HCT116 (cell line): ENCODE results near the gene BSG. TPM values are rescaled to one million over a fixed set of nuclear protein-coding genes. Genes with fewer than 3 reads are reported as not detected.

Source experiments
- ATAC-seq: fragments of 200-7000 bp; cut with Tn5 transposase; 2 replicates; pipeline ENCODE4 v1.9.1; 2020; ENCODE audit warnings: mild to moderate bottlenecking, moderate library complexity
- BruUV-seq: library from RNA; stranded (reverse); fragments of 400-500 nt; replicated peaks from 2 replicates; lab custom pipeline; 2021; lab: Mats Ljungman, UMichigan
- CTCF ChIA-PET: fragments of 300-600 bp; sonication (Branson Sonifier 250); formaldehyde crosslinking; loops from one replicate; lab custom pipeline; 2021; ENCODE audit warnings: antibody characterized with exemption; lab: Charles Lee
- POLR2A ChIA-PET: fragments of 300-600, 350-600 bp; sonication (Branson Sonifier 250); formaldehyde crosslinking; loops from one replicate; lab custom pipeline; 2021; ENCODE audit warnings: antibody characterized with exemption; lab: Charles Lee
- RAD21 ChIA-PET, 2 experiments: fragments of 300-600 bp; sonication (Branson Sonifier 250); formaldehyde crosslinking; loops; one replicate each; lab custom pipeline; 2023; ENCODE audit warnings: low total read pairs in 2 of 2; ENCODE audit not compliant: uncharacterized antibody in 2 of 2, unreplicated experiment in 2 of 2, low non-redundant PET in 1 of 2; lab: Charles Lee
- DNase-seq: peaks from one replicate; pipeline ENCODE4 v3.0.0-alpha.2; 2010; ENCODE audit warnings: low read depth, low spot score
- H2AFZ ChIP-seq: fragments of 200-600 bp; shearing (Covaris generic), sonication (generic); 2 replicates; pipeline ENCODE4 v1.6.1; 2017; ENCODE audit warnings: low read depth, mixed run types, mixed read lengths, antibody characterized with exemption, low read length; ENCODE audit not compliant: poor library complexity, severe bottlenecking
- H3K27ac ChIP-seq: 2 replicates; pipeline ENCODE4 v1.5.1; 2012; ENCODE audit warnings: low read depth, low read length
- H3K27me3 ChIP-seq: fragments of 200-600 bp; sonication (generic); 2 replicates; pipeline ENCODE4 v1.6.1; 2016; ENCODE audit warnings: mixed run types, low read length, mixed read lengths; ENCODE audit not compliant: insufficient read depth
- H3K36me3 ChIP-seq, 2 experiments: fragments of 200-500 bp in 1 of 2; fragments of 200-600 bp in 1 of 2; sonication (Bioruptor generic) in 1 of 2; sonication (generic) in 1 of 2; 2 replicates each; pipeline versions ENCODE4 v1.5.1 to v1.6.1; 2014 to 2016; ENCODE audit warnings: low read length in 2 of 2, inconsistent platforms in 1 of 2, mixed read lengths in 1 of 2, mixed run types in 1 of 2; ENCODE audit not compliant: insufficient read depth in 2 of 2, control insufficient read depth in 1 of 2
- H3K4me1 ChIP-seq, 2 experiments: fragments of 200-600 bp in 1 of 2; sonication (generic) in 1 of 2; 2 replicates each; pipeline versions ENCODE4 v1.5.1 to v1.6.1; 2012 to 2017; ENCODE audit warnings: low read length in 2 of 2, inconsistent platforms in 1 of 2, mild to moderate bottlenecking in 1 of 2, mixed read lengths in 1 of 2, mixed run types in 1 of 2, moderate library complexity in 1 of 2; ENCODE audit not compliant: insufficient read depth in 2 of 2, control insufficient read depth in 1 of 2
- H3K4me2 ChIP-seq: fragments of 200-600 bp; sonication (generic); 2 replicates; pipeline ENCODE4 v1.6.1; 2017; ENCODE audit warnings: mixed run types, low read length, mixed read lengths
- H3K4me3 ChIP-seq, 2 experiments: fragments of 200-600 bp in 1 of 2; sonication (generic) in 1 of 2; replicated peaks in 1 of 2; 2 replicates each; pipeline ENCODE4 v1.5.1; 2011 to 2016; ENCODE audit warnings: low read length in 2 of 2, control low read depth in 1 of 2, low read depth in 1 of 2, mild to moderate bottlenecking in 1 of 2, mixed read lengths in 1 of 2, mixed run types in 1 of 2
- H3K79me2 ChIP-seq: fragments of 200-600 bp; sonication (generic); 2 replicates; pipeline ENCODE4 v1.6.1; 2017; ENCODE audit warnings: mild to moderate bottlenecking, mixed run types, low read length, moderate library complexity, mixed read lengths; ENCODE audit not compliant: insufficient read depth
- H3K9ac ChIP-seq: fragments of 200-600 bp; sonication (generic); 2 replicates; pipeline ENCODE4 v1.6.1; 2016; ENCODE audit warnings: low read length, mixed read lengths
- H3K9me2 ChIP-seq: fragments of 200-600 bp; sonication (generic), shearing (Covaris generic); 2 replicates; pipeline ENCODE4 v1.6.1; 2017; ENCODE audit warnings: mixed run types, mild to moderate bottlenecking, moderate library complexity; ENCODE audit not compliant: insufficient read depth
- H3K9me3 ChIP-seq, 2 experiments: fragments of 200-500 bp in 1 of 2; fragments of 200-600 bp in 1 of 2; sonication (Bioruptor generic) in 1 of 2; sonication (generic) in 1 of 2; 2 replicates each; pipeline ENCODE4 v1.6.1; 2014 to 2017; ENCODE audit warnings: low read length in 2 of 2, mixed read lengths in 2 of 2, inconsistent platforms in 1 of 2, low read depth in 1 of 2, mild to moderate bottlenecking in 1 of 2, mixed run types in 1 of 2, moderate library complexity in 1 of 2; ENCODE audit not compliant: control insufficient read depth in 1 of 2, insufficient read depth in 1 of 2
- H4K20me1 ChIP-seq: fragments of 200-600 bp; sonication (generic), shearing (Covaris generic); 2 replicates; pipeline ENCODE4 v1.6.1; 2017; ENCODE audit warnings: mixed run types, mild to moderate bottlenecking, moderate library complexity; ENCODE audit not compliant: insufficient read depth
- POLR2A ChIP-seq: IDR thresholded peaks from 2 replicates; pipeline ENCODE4 v1.7.0; 2011; ENCODE audit warnings: borderline replicate concordance; ENCODE audit not compliant: insufficient read depth, insufficient read length; ENCODE audit errors: extremely low read depth
- POLR2AphosphoS5 ChIP-seq: IDR thresholded peaks from 2 replicates; pipeline ENCODE4 v1.6.1; 2011; ENCODE audit warnings: mild to moderate bottlenecking, low read depth, low read length, moderate library complexity
- REST ChIP-seq: IDR thresholded peaks from 2 replicates; pipeline ENCODE4 v1.6.1; 2012; ENCODE audit warnings: low read depth
- SP1 ChIP-seq: IDR thresholded peaks from 2 replicates; pipeline ENCODE4 v1.6.1; 2012; ENCODE audit warnings: low read depth
- SRF ChIP-seq: IDR thresholded peaks from 2 replicates; pipeline ENCODE4 v1.6.1; 2012; ENCODE audit warnings: low read depth
- intact Hi-C: fragments of 100-400 bp; cut with micrococcal nuclease; formaldehyde crosslinking; loops from 2 replicates; pipeline ENCODE4 v1.10.0; 2022
- total RNA-seq: library from RNA; stranded (reverse); gene quantifications from one replicate; pipeline ENCODE4 v1.2.1, GENCODE V29; 2021; ENCODE audit not compliant: unreplicated experiment
- TF ChIP-seq, protein P1 (sequence below): IDR thresholded peaks from 2 replicates; pipeline ENCODE4 v1.6.1; 2011; ENCODE audit warnings: mild to moderate bottlenecking, low read length, moderate library complexity; ENCODE audit not compliant: insufficient replicate concordance; ENCODE audit errors: extremely low read depth
- TF ChIP-seq, protein P2 (sequence below): IDR thresholded peaks from 2 replicates; pipeline ENCODE4 v1.6.1; 2012

The BSG gene
- total RNA-seq, 1 experiment from 2014 or later = 603 TPM

DNA sequence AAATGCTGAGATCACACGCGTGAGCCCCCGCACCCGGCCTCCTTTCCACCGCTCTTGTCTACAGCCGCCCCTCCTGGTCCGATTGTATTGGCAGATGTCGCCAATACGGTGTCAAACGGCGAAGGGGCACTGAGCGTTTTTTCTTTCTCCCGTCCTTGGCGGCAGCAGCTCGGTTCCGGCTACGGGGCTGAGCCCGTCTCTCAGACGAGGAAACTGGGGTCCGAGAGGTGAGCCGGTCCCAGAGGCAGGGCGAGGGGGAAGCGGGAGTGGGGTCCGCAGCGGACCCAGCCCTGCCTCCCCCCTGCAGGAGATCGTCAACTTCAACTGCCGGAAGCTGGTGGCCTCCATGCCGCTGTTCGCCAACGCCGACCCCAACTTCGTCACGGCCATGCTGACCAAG lies 40.5 kb downstream of the BSG start:
- CTCF ChIA-PET = interaction anchor here (0.6 kb wide), 1 partner anchor 121 kb away, joined by 5 read pairs; no protein-coding TSS in a partner anchor
- no peak for TF ChIP-seq POLR2AphosphoS5
- no peak for TF ChIP-seq SP1
- no peak for TF ChIP-seq POLR2A
- no peak for TF ChIP-seq SRF
- TF ChIP-seq, protein P1, sequence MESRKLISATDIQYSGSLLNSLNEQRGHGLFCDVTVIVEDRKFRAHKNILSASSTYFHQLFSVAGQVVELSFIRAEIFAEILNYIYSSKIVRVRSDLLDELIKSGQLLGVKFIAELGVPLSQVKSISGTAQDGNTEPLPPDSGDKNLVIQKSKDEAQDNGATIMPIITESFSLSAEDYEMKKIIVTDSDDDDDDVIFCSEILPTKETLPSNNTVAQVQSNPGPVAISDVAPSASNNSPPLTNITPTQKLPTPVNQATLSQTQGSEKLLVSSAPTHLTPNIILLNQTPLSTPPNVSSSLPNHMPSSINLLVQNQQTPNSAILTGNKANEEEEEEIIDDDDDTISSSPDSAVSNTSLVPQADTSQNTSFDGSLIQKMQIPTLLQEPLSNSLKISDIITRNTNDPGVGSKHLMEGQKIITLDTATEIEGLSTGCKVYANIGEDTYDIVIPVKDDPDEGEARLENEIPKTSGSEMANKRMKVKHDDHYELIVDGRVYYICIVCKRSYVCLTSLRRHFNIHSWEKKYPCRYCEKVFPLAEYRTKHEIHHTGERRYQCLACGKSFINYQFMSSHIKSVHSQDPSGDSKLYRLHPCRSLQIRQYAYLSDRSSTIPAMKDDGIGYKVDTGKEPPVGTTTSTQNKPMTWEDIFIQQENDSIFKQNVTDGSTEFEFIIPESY = no peak
- no peak for TF ChIP-seq REST
- TF ChIP-seq, protein P2, sequence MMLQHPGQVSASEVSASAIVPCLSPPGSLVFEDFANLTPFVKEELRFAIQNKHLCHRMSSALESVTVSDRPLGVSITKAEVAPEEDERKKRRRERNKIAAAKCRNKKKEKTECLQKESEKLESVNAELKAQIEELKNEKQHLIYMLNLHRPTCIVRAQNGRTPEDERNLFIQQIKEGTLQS = no peak
- no peak overlapping the region for H3K4me3 ChIP-seq
- H2AFZ ChIP-seq = no peak overlapping the region
- POLR2A ChIA-PET = no interaction called here
- no peaks in the 10 kb centered on the region for H3K27me3 ChIP-seq
- H3K9ac ChIP-seq = no peak overlapping the region
- no peaks in the 10 kb centered on the region for H3K9me2 ChIP-seq
- RAD21 ChIA-PET = interaction anchor here in 1 of 2 experiments (0.7 kb wide), 1 partner anchor 34 kb away, joined by 6 read pairs; no protein-coding TSS in a partner anchor
- no peaks in the 10 kb centered on the region for H4K20me1 ChIP-seq
- H3K4me2 ChIP-seq = no peak overlapping the region
- H3K27ac ChIP-seq = no peak overlapping the region
- peaks cover 0 to 6% of the 10 kb centered on the region in 2 experiments; a peak in 2 of 4 replicates for H3K36me3 ChIP-seq
- BruUV-seq = no TSS peak
- ATAC-seq = no peak
- H3K79me2 ChIP-seq = no peaks in the 10 kb centered on the region
- H3K4me1 ChIP-seq = peaks cover 8 to 11% of the 10 kb centered on the region in 2 experiments; a peak in 3 of 4 replicates
- no peak for DNase-seq
- intact Hi-C loops = no loop called here
- no peaks in the 10 kb centered on the region for H3K9me3 ChIP-seq
